Liver (tissue), 2 donors: ENCODE measurements around the gene LHPP.
"Not testable (repeated sequence)": the region's sequence is repeated elsewhere in the genome, so short reads cannot be mapped to it uniquely, and the experiment has no call there.

Experiments
- CTCF ChIP-seq: fragments of 150-350 bp; IDR thresholded peaks from 2 replicates; pipeline ENCODE4 v1.5.1; 2017; ENCODE audit warnings: improper control_type of control experiment, low read depth, low read length; ENCODE audit not compliant: missing input control
- REST ChIP-seq: IDR thresholded peaks from 2 replicates; pipeline ENCODE4 v1.6.1; 2016; ENCODE audit warnings: antibody characterized with exemption, mild to moderate bottlenecking
- donor health status: healthy.

- not testable (repeated sequence) for TF ChIP-seq CTCF, REST
Measured at GRCh38 chr10:124610186-124610585, 148.6 kb downstream of the LHPP start.
